GM18502 (cell line): ENCODE measurements around the gene ZNF385D.

ENCODE experiments used
- ATAC-seq: cut with Tn5 transposase; IDR thresholded peaks from one replicate; pipeline ENCODE4 v1.9.1; 2021; ENCODE audit warnings: mild to moderate bottlenecking; ENCODE audit not compliant: unreplicated experiment, poor library complexity

Gene ZNF385D

DNA sequence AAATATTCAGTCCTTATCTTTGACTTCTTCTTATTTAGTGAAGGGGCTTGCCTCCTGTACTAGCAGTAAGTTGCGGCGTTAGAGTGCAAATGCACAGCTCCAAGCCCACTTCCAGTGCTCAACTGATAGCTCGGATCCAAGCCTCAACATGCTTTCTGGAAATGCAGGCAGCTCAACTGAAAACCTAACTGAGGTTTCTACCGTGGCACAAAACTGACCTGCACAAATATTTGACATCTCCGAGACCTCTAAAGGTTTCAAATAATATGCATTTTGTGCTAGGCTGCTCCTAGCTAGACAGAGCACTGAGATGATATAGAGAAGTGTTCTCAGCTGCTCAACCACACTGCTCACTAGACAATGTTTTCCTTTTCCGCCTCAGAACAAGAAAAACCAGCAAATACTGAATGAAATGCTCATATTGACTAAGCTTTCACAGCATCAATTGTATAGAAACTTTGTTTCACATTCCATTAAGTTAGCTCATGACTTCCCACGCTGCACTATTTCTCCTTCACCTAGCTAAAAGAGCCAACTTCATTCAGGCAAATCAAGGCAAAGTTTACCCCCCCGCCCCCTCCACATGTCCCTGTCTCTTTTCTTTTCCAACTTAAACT, 822 bp downstream of the ZNF385D start:
- ATAC-seq = no peak

DNA sequence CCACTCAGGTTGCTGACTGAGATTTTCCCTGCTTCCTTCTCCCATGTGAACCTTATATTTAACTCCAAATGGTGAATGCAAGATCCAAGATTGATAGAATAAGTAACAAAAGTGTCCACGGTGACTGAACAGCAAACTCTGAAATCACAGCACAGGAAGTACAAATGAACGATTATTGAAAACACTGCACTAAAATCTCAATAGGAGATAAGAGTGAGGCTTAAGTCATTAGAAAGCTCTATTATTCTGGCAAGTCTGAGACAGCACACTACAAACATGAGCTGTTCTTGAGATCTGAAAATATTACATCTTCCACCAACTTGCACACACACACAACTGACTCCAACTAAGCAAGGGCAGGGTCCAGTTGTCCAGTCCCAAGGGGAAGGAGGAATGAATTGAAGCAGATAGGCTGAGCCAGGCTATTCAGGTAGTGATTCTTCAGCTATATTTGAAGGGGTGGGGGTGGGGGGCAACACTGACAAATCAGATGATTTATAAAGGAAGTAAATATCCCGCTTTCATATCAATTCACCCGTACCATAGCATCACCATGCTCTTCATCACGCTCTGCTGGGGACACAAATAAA, 2.9 kb downstream of the ZNF385D start:
- ATAC-seq = no peak

DNA sequence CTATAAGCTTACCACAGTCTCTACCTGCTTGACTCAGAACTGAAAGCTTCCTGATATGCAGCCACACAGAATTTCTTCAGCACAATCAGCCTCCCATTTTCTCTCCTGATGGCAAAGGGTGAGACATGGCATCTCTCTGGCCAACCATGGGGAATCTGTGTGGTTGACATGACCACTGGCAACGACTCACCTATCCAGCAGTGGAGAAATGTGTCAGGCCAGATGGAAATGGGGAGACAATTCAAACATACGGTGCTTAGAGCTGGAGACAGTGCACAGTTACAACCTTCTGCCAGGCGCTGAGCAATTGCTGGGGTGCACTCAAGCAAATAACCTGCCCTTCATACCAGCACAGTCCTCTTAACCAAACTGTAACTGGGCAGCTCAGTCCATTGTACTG, 3.6 kb downstream of the ZNF385D start:
- no peak for ATAC-seq

DNA sequence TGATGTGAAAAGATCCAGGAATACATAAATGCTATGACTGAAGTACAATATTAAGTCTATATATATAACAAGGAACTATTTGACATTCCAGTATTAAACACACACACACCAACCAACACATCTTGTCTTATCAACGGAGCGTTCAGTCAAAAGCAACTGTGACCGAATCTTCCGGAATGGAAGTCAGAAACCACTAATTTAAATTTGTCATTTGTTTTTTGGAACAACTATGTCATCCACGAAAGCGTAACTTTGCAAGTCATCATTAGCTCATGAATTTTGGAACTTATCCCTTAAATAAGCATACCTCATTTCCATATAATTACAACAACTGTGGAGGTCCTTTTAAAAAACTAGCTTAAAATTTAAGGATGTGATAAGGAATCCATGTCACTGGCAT, 5.0 kb downstream of the ZNF385D start:
- no peak for ATAC-seq

DNA sequence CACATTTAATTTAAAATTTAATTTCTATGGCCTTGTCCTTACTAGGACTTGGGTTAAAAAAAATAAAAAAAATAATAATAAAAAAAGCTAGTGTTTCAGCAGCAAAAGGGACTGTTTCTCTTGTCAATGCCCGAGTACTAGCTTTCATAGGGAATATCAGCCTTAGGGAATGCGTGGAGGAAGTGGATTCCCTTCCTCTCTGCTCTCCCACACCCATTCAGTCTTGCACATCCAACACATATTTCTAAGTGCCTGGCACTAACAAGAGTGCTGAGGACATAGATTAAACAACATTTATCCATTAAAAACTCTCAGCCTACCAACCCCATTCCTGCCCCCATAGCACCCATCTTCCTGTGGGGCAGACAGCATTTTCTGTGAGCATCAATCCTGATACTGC, 6.2 kb downstream of the ZNF385D start:
- ATAC-seq = no peak

DNA sequence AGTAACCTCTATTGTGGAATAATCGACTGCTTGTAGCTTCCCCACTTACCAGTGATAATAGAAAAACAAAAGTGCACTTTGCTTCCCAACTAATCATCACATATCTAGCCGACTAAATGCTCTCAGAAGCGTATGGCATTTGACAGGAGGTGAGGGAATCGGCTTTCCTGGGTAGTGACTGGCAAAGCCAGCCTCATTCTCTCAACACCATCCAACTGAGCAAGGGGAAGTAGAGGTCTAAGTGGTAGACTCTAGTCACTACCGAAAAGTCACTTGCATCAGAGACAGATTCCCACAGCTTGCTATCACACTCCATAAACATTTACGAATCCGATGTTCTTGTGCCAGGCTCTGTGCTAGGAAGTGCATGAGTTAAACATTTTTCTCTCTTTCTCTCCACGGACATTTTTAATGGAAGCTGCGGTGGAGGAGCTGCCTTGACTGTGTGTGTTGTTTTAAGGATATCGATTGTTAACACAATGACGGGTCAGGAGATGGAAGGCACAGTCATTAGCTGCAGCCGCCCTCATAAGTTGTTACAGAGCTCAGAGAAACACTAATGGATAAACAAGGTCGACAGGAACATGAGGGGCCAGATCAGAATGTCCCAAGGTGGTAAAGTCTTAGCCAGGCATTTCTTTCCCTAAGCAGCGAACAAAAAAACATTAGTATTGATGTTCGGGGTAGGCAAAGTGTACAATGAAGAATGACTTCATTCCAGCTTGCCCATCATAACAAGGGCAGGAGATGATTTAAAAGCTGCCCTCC, 11.9 kb downstream of the ZNF385D start:
- ATAC-seq = no peak

DNA sequence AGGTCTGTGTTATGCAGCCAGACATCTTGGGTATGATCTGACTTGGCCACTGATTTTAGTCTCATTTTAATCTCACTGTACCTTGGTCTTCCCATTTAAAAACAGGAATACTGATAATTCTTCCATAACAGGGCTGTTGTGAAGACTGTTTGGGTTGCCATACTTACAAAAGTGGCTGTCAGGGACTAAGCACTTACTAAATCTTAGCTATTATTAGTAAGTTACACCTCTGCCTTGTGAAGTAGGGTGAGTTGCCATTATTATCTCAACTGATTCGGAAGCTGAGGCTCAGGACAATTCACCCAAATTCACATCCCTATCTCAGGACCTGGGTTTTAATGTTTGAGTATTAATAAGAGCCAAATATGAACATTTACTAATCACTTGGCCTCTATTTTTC, 12.7 kb downstream of the ZNF385D start:
- ATAC-seq = no peak

DNA sequence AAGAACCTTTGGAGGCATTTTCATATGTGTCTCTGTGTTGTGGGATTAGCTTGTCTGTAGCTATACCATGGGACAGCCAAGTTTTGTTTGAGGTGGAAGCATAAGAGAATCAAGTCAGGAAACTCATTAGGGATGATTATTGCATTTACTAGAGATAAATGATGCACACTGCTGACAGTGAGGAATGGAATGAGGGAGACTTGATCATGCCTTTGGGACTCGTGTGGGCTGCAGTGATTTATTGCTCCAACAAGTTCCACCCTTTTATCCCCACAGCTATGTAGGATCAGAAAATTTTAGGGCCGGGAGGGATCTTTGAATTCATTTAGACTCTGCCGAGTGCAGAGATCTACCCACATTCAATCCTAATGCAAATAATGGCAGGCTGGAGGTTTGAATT, 16.3 kb downstream of the ZNF385D start:
- ATAC-seq = no peak

DNA sequence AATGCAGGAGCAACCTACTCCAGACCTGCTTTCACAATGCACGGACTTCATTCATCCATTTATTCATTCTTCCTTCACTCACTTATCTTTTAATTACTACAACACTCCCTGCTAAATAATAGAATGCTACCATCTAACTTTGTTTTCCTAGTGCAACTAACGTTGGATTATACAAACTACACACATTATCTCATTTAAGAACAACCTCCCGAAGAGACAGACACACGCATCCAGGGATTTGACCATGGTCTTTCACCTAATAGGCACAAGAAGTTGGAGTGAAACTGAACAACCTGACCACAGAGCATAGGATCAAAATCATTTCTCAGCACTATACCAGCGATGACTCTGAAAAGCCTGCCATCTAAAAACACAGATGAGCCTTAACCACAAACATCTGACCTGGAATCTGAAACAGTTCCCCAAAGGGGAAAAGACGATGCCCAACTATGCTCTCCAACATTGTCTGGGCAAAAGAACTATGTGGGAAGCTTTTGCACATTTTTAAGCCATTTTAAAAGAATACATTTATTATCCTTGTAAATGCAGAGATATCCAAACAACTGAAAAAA, 21.0 kb downstream of the ZNF385D start:
- ATAC-seq = no peak

DNA sequence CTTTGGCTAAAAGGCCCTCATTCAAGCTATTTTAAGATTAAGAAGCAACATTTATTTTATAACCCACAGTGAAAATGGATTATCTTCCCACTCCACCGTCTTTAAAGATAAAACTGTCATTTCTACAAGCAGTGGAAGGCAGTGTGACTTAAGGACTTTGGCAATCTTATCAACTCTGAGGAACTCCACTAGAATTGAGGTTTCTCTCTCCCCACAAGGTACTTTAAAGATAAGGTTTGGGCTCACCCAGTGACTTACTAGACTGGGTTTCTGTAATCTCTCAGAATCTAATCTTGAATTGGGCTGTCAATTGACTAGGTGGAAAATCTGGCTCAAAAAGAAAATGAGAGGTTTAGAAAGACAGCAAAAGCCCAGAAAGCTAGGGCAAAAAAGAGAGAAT, 21.7 kb downstream of the ZNF385D start:
- ATAC-seq = no peak

DNA sequence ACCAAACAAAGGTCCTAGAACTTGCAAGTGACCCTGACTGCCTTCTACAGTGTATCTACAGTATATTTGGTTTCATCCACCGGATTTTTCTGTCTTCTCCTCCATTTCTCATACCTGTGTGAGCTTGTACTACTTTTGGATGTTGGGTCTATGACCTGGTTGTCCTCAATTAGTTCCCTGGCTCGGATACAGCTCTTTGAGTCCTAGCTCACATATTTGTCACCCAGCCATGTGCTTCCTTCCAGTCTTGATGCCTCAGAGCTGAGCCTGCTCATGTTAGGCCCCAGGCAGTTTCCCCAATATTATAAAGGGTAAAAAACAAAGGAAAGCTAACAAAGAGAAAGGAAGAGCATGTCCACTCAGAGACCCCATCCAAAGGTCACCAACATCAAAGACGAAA, 28.2 kb downstream of the ZNF385D start:
- no peak for ATAC-seq

DNA sequence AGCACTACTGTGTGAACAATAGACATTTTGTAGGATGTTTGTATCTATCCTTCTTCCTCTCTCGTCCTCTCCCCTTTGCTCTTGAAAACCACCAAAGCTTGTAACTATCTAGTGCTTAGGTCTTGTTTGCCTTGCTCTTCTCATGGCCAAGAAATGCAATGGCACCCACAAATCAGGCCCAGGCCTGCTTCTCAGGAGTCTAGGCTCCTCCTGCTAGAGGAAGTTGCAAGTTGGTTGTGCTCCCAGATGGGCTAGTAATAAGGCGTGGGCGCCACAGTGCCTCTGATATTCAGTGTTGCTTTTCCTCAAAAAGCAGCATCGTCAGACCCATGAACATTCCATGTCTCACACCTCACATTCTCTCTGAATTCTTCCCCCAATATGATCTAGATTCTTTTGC, 28.7 kb downstream of the ZNF385D start:
- no peak for ATAC-seq

DNA sequence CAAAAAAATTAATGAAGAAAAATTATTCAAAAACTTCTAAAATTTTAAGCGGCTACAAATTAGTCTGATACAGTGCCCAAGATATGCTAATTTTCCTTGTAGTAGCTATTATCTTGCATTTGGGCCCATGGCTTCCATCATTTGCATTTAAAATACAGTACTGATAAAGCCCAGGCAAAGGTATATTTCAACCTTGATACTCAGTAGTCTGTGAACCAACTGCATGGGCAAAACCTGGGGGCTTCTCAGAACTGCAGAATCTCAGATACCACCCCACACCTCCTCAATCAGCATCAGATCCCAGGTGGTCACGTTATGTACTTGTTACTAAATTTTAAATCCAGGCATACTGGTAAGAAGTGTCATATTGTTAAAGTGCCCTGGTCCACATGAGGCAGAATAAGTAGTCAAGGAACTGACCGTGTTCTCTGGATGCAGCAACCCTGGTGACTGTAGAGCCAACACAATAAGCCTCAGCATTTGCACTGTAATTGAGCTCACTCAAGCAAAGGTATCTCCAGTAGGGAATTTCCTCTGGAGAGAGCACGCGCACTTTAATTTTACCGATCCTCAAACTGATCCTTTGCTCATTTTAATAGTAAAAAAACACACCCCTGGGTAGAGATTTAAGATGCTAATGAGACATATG, 31.9 kb downstream of the ZNF385D start:
- no peak for ATAC-seq

DNA sequence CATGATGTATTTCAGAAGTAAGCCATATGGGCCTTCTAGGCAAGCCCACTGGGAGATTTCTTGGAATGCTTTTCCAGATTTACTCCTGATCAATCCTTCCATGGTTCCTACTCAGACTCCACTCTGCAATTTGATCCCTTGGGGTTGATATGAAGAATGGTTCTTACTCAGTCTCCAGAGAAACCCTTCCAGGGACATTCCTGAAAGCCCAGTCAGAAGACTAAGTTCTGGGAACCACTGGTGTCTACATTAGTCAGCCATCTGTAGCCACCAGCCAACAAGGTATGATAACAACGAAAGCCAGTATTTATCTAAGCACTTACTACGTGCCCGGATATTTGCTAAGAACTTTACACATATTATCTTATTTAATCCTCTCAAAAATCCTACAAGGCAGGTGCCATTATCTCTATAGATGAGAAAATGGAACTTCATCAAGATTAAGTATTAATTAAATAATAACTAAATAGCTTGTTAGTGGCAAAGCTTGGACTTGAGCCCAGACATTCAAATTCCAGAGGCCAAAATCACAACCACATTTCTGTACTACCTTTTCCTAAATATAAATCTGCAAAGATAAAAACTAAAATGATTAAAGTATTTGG, 32.7 kb downstream of the ZNF385D start:
- no peak for ATAC-seq

DNA sequence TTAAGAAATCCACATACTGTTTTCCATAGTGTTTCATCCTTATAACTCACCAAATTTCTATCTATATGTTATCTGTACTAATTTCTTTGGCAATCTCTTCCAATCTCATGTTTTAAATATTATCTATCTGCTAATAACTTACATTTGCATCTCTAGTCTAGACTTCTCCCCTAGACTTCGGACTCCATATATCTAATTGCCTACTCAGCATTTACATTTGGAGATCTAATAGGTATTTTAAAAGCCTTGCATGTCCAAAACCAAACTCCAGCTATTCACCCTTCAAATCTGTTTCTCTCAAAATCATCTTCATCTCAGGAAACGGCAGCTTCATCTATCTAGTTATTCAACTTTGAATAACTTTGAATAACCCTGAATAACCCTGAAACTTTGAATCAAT, 35.3 kb downstream of the ZNF385D start:
- ATAC-seq = no peak

DNA sequence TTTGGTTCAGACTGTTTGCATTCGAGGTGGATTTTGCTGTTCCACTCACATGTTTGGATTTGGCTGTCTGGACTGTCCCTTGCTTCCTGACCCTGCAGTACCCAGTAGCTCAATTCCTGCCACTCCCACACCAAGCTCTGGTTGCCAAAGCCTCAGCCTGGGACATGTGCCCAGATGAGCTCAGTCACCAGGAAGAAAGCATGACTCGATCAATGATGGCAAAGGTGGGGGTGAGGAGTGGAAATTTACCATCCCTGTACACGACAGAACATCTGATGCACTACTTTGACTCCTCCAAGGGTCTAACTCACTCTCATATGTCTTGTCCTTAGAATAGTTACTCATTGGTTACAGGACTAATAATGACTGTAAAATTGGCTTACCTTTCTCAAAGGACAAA, 45.2 kb downstream of the ZNF385D start:
- ATAC-seq = no peak

DNA sequence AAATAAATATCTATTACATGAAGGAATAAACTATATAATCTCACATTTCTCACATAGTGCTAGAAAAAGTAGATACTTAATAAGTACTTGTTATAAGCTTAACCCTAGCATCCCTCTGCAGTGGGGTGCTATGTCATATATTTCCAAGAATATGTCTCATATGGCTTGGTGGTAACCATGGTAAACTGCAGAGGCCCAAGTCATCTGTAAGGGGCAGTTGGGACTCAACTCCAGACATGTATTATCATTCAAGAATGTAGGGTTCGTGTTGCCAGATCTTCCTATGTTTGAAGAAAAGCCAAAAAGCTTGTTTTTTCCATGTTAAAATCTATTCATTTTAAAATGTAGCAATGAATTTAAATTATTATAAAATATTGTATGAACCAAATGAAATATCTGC, 46.2 kb downstream of the ZNF385D start:
- ATAC-seq = no peak

DNA sequence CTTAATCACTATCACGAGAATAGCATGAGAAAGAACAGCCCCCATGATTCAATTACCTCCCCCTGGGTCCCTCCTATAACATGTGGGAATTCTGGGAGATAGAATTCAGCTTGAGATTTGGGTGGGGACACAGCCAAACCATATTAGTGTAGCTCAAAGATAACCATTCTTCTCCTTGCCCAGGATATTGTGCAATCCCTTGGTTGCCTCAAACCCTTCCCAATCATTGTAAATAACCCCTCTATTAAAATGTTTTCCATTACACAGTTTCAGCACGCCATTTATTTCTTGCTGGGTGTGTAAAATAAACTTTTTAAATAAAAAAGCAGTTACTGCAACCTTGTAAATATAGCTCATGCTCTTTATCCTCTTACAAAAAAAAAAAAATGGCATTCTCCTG, 47.7 kb downstream of the ZNF385D start:
- no peak for ATAC-seq

DNA sequence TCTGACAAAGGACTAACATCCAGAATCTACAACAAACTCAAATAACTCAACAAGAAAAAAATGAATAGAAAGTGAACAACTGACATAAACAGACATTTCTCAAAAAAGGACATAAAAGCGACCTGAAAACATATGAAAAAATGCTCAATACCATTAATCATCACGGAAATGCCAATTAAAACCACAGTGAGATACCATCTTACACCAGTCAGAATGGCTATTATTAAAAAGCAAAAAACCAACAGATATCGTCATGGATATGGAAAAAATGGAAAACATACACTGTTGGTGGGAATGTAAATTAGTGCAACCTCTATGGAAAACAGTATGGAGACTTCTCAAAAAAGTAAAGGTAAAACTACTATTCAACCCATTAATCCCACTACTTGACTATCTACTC, 53.3 kb downstream of the ZNF385D start:
- no peak for ATAC-seq

DNA sequence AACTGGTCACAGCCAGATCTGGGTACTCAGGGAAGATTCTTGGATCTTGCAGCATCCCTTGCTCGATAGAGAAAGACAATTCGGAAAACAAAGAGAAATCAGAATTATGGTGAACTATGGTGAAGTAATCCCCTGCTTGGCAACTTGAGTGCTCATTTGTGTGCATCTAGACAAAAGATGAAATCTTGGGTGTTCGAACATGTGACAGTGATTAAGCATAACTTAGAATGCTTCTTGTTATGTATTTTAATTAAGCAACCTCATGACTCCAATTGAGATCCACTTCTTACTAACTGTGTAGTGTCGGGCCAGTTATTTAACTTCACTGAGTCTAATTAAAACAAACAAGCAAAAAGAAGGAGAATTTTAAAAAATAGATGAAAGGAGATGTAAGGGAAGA, 56.5 kb downstream of the ZNF385D start:
- ATAC-seq = no peak

DNA sequence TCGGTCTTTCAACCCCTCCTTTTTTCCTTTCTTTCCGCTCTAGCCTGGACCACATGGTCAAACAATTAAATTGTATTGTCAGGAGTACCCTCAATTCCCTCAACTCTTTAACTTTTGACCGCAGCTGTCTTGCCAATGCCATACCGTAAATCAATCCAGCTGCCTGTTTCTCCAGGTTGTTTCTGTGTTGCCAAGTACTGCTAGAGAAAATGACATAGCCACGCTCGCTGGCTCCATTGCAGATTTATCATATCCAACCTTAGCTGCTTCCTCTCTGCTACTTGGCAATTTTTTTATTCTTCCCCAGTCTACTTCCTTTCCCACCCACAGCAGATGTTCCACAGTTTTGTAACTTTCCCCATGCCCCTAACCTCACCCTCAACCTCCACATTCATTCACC, 60.0 kb downstream of the ZNF385D start:
- ATAC-seq = no peak
